ENCODE data around the gene HSD3B2. TPM values are rescaled to one million over a fixed set of nuclear protein-coding genes. Genes with fewer than 3 reads are reported as not detected.

The HSD3B2 gene
- total and polyA plus RNA-seq, 2 of the 8 experiments (the other 6 are each of a cell fraction or from before 2014, with no cell fraction given) = not detected

GRCh38 chr1:119396982-119397381, 18.0 kb upstream of the HSD3B2 start (continued):
- no peak for TF ChIP-seq CBX8 (IDR thresholded peaks at IDR 0.05; ENCODE audit: borderline replicate concordance, low read depth, low read length)
- no peak for TF ChIP-seq CTCF (IDR thresholded peaks at IDR 0.05; ENCODE audit: control extremely low read depth in 1 of 3, insufficient read depth in 1 of 3, low read depth in 1 of 3, low read length in 3 of 3)
- TF ChIP-seq SP2 (IDR thresholded peaks at IDR 0.05; ENCODE audit: low read length) = no peak
- TF ChIP-seq BACH1 (IDR thresholded peaks at IDR 0.05; ENCODE audit: low read length) = no peak

All from H1 (cell line).